Heart left ventricle (tissue), 13 donors: ENCODE measurements around the gene PRTN3.

ENCODE experiments used
- CTCF ChIP-seq, 12 donors: fragments of 200-600 bp; sonication (generic) in 4 of 12; IDR thresholded peaks; one replicate each; pipeline versions ENCODE4 v1.5.0 to v1.8.0; 2018 to 2022; ENCODE audit warnings: antibody characterized with exemption in 12 of 12, mild to moderate bottlenecking in 5 of 12
- POLR2A ChIP-seq, 2 donors: fragments of 450-650 bp; IDR thresholded peaks; one replicate each; pipeline ENCODE4 v1.6.1; 2017; ENCODE audit warnings: antibody characterized with exemption in 2 of 2, mild to moderate bottlenecking in 2 of 2, moderate library complexity in 2 of 2
- donor health status: ischemic (EF 13 %, LVEDD 7.1; RV severe dilation, severe dysfunction).
- donor health status: DM: no; HTN: yes; CAD: no.
- donor health status: DM: no; HTN: no; CAD: no.
- donor health status: ischemic (EF 25% LVEDD 6.9; RV normal size, moderate dysfunction).
- donor health status: ischemic (EF 25% LVEDD 5.7; RV mildly dilated, moderate dysfunction).
- donor health status: ischemic (EF 35%, LVEDD 5.7; RV mildly dilated, moderate dysfunction).
- donor health status: nonischemic (EF 11% LVEDD 7.7; RV severe dilation, severe dysfunction).
- donor health status: DM: yes; HTN: yes; CAD: no.
- donor health status: PGD.
- donor health status: ischemic (EF 29% LVEDD 5.4; RV normal size, mild dysfunction).
- donor health status: nonischemic (EF 23%, LVEDD 6.1; RV moderate dilation, normal function).

- TF ChIP-seq CTCF (IDR thresholded peaks at IDR 0.05) (no peak), POLR2A (IDR thresholded peaks at IDR 0.05) (no peak)
Observed at GRCh38 chr19:801861-802497, 38.8 kb upstream of the PRTN3 start.
